Kasumi-1 (cell line): ENCODE data around the gene KANK4.
A peak's percentile ranks its signal among the peaks of the same experiment; 100 is the strongest.

ENCODE experiments used
- DNase-seq, 2 experiments: peaks; one replicate each; lab custom pipeline; 2025; lab: John Stamatoyannopoulos, UW

KANK4 gene

DNA sequence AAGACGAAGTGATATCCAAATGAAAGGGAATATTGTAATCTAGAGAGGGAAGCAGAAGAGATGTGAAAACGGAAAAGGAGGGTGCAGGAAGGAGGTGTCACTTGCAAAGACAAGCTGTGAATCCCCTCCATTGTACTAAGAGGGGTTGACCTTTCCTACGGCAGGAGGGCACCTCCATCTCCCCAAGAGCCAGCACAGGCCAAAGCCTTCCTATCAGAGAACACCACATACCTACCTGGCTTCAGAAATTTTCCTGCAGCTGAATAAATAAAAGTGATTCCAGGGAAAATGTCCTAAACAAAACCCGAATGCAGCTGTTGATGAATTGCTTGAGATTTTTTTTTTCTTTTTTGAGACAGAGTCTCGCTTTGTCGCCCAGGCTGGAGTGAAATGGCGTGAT is 14.3 kb downstream of the KANK4 start:
- no peak for DNase-seq

DNA sequence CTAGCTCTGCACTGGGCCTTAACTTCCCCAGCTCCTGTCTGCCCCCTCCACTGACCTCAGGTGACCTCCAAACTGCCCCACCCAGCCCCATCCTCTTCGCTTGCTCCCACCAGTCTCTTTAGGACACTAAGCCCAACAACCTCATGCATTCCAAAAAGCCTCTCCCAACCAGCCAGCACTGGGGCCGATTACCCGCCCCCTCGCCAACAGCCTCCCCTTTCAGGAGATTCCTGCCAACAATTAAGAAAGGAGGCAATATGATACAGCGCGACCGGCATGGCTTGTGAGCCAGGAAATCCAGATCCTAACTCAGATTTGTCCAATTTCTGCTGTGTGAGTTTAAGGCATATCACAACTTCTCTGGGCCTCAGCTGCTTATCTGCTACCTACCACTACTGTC is 14.7 kb downstream of the KANK4 start:
- DNase-seq = no peak

DNA sequence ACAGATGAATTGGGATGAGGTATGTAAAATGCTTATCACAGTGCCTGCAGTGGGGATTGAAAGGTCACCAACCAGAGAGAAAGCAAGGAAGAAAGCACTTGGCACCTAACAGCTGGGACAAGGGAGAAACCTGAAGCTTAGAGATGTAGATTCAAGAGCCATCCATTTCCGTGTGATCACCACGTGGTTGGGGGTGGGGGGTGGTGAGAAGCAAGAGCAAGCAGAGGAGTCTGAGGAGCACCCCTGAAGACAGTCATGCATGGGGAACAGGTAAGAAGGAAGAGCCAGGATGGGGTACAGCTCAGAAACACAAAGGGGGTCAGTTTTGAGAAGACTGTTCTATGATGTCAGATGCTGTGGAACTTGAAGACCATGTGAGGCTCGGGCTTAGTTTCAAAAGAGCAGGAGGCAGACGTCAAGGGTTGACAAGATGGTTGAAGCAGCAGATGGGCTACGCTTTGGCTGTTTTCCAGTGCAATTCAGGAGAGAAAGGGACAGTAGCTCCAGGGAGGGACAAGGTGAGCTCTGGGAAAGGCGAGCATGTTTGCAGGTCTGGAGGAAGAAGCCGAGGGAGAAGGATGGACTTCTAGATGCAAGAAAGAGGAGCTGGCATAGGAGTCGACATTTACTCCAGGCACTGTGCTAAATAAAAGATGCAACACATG is 17.4 kb downstream of the KANK4 start:
- DNase-seq = no peak

- no peak for DNase-seq
Measured at GRCh38 chr1:62299426-62300200, 19.6 kb downstream of the KANK4 start.

DNA sequence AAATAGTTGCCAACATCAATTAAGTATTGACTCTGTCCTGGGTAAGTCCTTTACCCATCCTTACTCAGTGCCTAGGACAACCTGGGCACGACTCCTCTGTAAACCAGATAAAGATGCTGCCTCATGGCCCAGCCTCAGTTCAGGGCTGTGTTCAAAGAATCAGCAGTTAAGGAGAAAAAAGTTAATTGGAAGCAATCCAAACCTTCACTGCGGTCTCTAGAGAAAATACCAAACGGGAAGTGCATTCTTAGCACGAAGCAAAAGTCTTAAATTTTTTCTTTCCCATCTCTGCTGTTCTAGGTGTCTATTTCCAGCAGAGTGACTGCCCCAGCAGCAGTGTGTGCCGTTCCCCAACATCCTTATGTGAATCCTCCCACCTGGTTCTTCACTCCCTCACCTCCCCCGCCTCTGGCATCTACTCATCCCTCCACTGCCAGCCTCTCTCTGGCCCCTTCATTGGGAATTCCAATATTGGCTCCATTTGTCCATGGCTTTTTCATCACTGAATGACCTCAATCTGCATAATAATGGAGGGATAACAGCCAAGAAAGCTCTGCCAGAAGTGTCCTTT is 23.2 kb downstream of the KANK4 start:
- peak; percentile 80 to 85 for DNase-seq

GRCh38 chr1:62294261-62294660 is 25.0 kb downstream of the KANK4 start:
- peak; percentile 33 to 56 for DNase-seq

GRCh38 chr1:62288662-62289061 is 30.6 kb downstream of the KANK4 start:
- DNase-seq = peak; percentile 33 to 36

GRCh38 chr1:62288224-62288623 is 31.0 kb downstream of the KANK4 start:
- DNase-seq = no peak

- no peak for DNase-seq
Measured at GRCh38 chr1:62286786-62287224, 32.4 kb downstream of the KANK4 start.

DNA sequence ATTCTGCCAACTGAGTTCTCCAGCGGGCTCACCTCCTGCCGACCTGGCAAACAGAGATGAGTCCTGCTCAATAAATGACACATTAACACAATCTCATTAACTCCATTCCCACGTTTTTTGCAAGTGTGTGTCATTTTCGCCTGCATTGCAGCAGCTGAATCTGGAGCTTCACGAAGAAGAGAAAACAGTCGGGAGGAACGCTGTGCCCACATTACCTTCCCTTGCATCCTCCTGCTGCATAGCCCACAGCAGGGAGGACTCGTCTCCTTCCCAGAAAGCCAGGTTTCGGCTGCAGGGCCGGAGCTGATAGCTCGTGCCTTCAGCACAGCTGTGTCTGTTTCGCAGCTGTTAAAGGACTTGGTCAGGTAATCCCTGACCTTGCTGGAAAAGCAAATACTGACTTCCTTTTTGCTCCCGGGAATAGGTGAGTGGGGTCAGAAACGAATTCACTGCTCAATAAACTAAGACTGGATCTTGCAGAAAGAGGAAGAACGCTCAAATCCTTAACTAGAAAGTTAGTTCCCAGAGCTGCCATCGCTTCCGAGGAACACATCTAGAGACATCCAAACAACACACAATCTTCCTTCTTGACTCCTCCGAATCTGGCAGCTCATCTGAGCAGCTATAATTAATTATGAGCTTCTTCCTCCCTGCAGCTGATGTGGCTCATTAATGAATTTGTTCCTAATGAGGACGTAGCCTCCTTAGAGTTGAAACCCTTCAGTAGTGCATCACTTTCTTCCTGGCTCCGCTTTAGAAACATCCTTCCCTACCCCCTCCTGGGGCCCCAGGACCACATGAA is 33.0 kb downstream of the KANK4 start:
- DNase-seq = peak; percentile 9 to 12

GRCh38 chr1:62285440-62285839 is 33.8 kb downstream of the KANK4 start:
- no peak for DNase-seq

DNA sequence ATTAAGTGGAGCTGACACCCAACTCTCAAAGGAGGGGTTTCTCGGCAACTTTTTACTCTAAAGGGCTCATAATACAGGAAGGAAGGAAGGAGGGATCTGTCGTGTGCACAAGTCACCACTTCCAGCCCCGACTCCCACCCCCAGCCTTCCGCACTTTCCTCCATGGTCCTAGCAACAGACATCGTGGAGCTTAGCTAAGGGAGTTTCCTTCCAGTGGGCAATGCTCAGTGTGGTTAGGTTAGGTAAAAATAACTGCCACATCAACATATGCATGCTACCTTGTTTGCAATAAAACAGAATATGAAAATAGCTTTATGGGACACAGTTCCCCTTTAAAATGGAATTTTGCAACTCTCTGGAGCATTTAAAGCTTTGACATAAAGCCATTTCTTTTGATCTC is 35.2 kb downstream of the KANK4 start:
- peak; percentile 78 to 87 for DNase-seq

DNA sequence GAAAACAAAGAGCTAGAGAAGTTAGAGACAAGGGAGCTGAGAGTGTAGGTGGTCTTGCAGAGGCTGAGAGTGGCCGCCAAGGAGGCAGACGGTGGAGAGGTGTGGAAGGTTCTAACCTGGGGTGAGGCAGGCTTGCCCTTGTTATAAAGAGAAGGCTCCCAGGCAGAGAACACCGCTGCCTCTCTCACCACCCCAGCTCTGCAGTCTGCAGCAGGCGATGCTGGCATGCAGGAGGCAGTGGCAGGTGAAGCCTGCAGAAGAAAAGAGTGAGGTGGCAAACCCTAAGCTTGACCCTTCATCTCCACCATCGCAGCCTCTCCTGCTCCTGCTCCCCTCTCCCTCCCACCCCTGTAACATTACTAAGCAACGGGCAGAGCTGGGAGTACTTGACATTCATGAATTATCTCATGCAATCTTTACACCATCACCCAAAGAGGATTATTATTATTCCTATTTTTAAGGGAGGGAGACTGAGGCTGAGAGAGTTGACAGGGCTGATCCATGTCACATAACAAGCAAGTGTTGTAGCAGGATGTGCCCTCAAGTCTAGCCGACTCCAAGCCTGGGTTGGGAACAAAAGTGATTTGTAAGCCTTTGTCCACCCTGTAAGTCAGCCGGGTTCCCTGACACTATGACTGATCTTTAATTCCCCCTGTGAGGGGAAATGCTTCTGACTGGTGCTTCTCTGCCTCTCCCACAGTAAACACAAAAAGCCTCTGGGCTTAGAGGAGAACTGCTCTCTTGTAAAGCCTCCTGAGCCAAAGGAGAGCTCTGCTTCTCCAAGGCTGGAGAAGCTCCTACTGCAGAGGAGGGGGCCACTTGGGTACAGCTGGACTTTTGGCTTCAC is 36.1 kb downstream of the KANK4 start:
- peak; percentile 34 to 36 for DNase-seq

GRCh38 chr1:62281922-62282555 is 37.2 kb downstream of the KANK4 start:
- DNase-seq = no peak

- no peak for DNase-seq
Measured at GRCh38 chr1:62280960-62281465, 38.2 kb downstream of the KANK4 start.

DNA sequence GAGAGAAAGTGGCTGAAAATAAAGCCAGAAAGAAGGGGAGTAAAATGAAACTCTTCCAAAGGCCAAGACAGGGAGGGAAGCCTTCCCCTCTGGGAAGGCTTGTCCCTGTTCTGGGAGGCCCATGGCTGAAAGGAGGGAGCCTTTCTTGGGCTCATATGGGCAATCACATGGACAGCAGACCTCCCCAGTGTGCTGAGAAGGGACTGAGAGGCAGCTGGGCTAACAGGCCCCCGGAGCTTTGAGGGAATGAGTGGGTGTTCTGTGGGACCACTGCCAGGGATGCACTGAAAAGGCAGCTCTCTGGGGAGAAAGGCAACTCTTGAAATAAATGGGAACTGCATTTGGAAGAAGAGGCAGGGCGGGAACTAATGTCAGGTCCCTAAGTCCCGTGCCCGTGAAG is 39.1 kb downstream of the KANK4 start:
- no peak for DNase-seq

- no peak for DNase-seq
Measured at GRCh38 chr1:62276791-62277190, 42.4 kb downstream of the KANK4 start.

DNA sequence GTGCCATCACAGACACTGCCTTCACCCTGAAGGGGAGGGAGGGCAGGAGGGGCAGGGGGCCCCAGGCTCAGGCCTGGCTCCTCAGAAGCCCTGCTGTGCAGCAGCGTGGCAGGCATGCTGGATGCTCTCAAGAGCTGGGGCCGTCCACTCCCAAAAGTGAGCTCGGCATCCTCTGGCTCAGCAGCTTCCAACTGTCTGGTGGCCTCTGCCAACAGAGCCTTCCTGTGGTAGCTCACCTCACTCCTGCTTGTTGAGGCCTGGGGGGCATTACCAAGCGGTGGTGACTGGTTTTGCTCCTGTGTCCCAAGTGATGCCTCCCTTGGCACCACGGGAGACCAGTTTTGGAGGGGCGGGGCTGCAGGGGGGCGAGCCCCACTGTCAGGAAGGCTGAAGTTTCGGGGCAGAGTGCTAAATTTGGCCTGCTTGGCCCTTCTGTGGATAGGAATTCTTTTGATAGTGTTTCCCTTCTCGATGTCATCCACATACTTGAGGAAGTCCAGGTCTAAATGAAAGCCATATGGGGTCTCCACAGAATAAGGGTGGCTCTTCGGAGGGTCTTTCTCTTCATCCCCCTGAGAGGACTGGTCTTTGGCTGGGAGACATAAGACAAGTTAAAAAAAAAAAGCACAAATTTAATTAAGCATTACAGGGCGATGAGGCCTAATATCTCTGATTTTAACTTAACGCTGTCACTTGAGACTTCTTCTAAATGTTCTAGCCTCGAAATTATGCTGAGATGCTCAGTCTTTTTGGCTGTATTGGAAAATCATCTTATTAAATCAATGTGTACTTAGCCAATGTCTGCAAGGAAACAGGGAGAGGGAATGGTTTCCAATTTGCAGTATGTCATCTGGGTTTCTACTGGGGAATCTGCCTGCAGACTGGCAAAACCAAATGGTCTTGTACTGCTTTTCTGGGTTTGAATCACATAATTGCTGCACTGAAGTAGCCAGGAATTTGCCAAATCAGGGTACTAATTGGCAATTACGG is 44.4 kb downstream of the KANK4 start:
- DNase-seq = no peak

- no peak for DNase-seq
Measured at GRCh38 chr1:62273953-62274352, 45.3 kb downstream of the KANK4 start.
